Heart right ventricle (tissue), 16 donors: ENCODE measurements around the gene CXCL8. TPM values are rescaled to one million over a fixed set of nuclear protein-coding genes. Genes with fewer than 3 reads are reported as not detected.

Experiments used
- ATAC-seq, 8 donors: fragments of 200-7000 bp; cut with Tn5 transposase; one replicate each; pipeline ENCODE4 v1.9.1; 2020; ENCODE audit warnings: mild to moderate bottlenecking in 8 of 8, moderate library complexity in 8 of 8, moderate number of reproducible peaks in 1 of 8
- DNase-seq, 2 donors: peaks; one replicate each; pipeline ENCODE4 v3.0.0-alpha.2; 2020
- H3K27ac ChIP-seq, 10 donors: fragments of 200-600 bp; sonication (generic) in 2 of 10; one replicate each; pipeline versions ENCODE4 v1.5.0 to v1.8.0; 2020 to 2022; ENCODE audit warnings: mild to moderate bottlenecking in 3 of 10
- H3K27me3 ChIP-seq, 7 donors: fragments of 200-600 bp; one replicate each; pipeline ENCODE4 v1.8.0; 2021 to 2022; ENCODE audit warnings: mild to moderate bottlenecking in 2 of 7
- H3K36me3 ChIP-seq, 9 donors: fragments of 200-600 bp; sonication (generic) in 1 of 9; one replicate each; pipeline versions ENCODE4 v1.5.0 to v1.8.0; 2020 to 2022; ENCODE audit warnings: mild to moderate bottlenecking in 2 of 9
- H3K4me1 ChIP-seq, 9 donors: fragments of 200-600 bp; sonication (generic) in 1 of 9; one replicate each; pipeline versions ENCODE4 v1.5.0 to v1.8.0; 2020 to 2022; ENCODE audit warnings: mild to moderate bottlenecking in 4 of 9
- H3K4me3 ChIP-seq, 10 donors: fragments of 200-600 bp; sonication (generic) in 2 of 10; one replicate each; pipeline versions ENCODE4 v1.5.0 to v1.8.0; 2020 to 2022; ENCODE audit warnings: mild to moderate bottlenecking in 7 of 10, moderate library complexity in 2 of 10
- H3K9me3 ChIP-seq, 11 donors: fragments of 200-600 bp in 10 of 11; sonication (generic) in 2 of 11; one replicate each; pipeline versions ENCODE4 v1.5.0 to v1.8.0; 2013 to 2022; ENCODE audit warnings: mild to moderate bottlenecking in 2 of 11, control low read depth in 1 of 11, moderate library complexity in 1 of 11
- WGBS, 2 donors: extraction: QIAGEN DNeasy Blood & Tissue Kit; methylation state at CpG; one replicate each; pipeline ENCODE4 v1.1.7; 2013; ENCODE audit warnings: inconsistent platforms in 1 of 2; 5-methylcytosine and 5-hydroxymethylcytosine counted together
- intact Hi-C, 10 donors: fragments of 100-400 bp; cut with DNase I; formaldehyde crosslinking; loops; one replicate each; pipeline versions ENCODE4 v1.11.1 to v1.14.2; 2022
- polyA plus RNA-seq, 2 donors: library from polyadenylated mRNA; stranded (reverse); fragments of 200-250 nt; gene quantifications; one replicate each; pipeline ENCODE4 v1.2.3, GENCODE V29; 2013
- total RNA-seq, 10 donors: library from RNA; stranded (reverse); fragmentation: NEBNext Ultra II Directional in 3 of 10; extraction: Animal tissue kit (Norgen Biotek cat#: 25700) in 3 of 10; gene quantifications; one replicate each; pipeline versions ENCODE4 v1.2.1 to v1.2.4, GENCODE V29; 2021 to 2023
- TF ChIP-seq, protein P1 (sequence below), 9 donors: fragments of 200-600 bp; sonication (generic) in 2 of 9; IDR thresholded peaks; one replicate each; pipeline versions ENCODE4 v1.5.0 to v1.8.0; 2021 to 2022; ENCODE audit warnings: antibody characterized with exemption in 9 of 9, mild to moderate bottlenecking in 5 of 9, moderate library complexity in 1 of 9
- donor health status: Arrhythmogenic right ventricular cardiomyopathy.
- donor health status: ischemic (EF 13 %, LVEDD 7.1; RV severe dilation, severe dysfunction).
- donor health status: healthy with polysubstance abuse.
- donor health status: DM: no; HTN: yes; CAD: no.
- donor health status: DM: no; HTN: no; CAD: no.
- donor health status: ischemic (EF 25% LVEDD 6.9; RV normal size, moderate dysfunction).
- donor health status: ischemic (EF 25% LVEDD 5.7; RV mildly dilated, moderate dysfunction).
- donor health status: healthy.
- donor health status: DM: yes; HTN: yes; CAD: no.
- donor health status: Ischemic cardiomyopathy.
- donor health status: ischemic (EF 35%, LVEDD 5.7; RV mildly dilated, moderate dysfunction).
- donor health status: nonischemic (EF 11% LVEDD 7.7; RV severe dilation, severe dysfunction).
- donor health status: DM: yes; HTN: yes; CAD: no.
- donor health status: PGD.
- donor health status: ischemic (EF 29% LVEDD 5.4; RV normal size, mild dysfunction).
- donor health status: nonischemic (EF 23%, LVEDD 6.1; RV moderate dilation, normal function).

CXCL8 gene
- total and polyA plus RNA-seq, 12 donors, result 0.23 to 19.3 (median 0.72) TPM; not detected in 1

- H3K27ac ChIP-seq, result no peak overlapping the region
- H3K27me3 ChIP-seq, result no peaks in the 10 kb centered on the region
- H3K4me3 ChIP-seq, result no peak overlapping the region
- peaks cover 0 to 8% (median 0%) of the 10 kb centered on the region in 9 donors for H3K4me1 ChIP-seq
- TF ChIP-seq, protein P1, sequence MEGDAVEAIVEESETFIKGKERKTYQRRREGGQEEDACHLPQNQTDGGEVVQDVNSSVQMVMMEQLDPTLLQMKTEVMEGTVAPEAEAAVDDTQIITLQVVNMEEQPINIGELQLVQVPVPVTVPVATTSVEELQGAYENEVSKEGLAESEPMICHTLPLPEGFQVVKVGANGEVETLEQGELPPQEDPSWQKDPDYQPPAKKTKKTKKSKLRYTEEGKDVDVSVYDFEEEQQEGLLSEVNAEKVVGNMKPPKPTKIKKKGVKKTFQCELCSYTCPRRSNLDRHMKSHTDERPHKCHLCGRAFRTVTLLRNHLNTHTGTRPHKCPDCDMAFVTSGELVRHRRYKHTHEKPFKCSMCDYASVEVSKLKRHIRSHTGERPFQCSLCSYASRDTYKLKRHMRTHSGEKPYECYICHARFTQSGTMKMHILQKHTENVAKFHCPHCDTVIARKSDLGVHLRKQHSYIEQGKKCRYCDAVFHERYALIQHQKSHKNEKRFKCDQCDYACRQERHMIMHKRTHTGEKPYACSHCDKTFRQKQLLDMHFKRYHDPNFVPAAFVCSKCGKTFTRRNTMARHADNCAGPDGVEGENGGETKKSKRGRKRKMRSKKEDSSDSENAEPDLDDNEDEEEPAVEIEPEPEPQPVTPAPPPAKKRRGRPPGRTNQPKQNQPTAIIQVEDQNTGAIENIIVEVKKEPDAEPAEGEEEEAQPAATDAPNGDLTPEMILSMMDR (IDR thresholded peaks at IDR 0.05), result no peak
- peaks cover 0 to 2% (median 0%) of the 10 kb centered on the region in 11 donors for H3K9me3 ChIP-seq
- ATAC-seq (no peak), DNase-seq (no peak)
- no peaks in the 10 kb centered on the region for H3K36me3 ChIP-seq
- intact Hi-C loops, result no loop called here
Measured at GRCh38 chr4:73750730-73751129, 10.4 kb downstream of the CXCL8 start.

DNA sequence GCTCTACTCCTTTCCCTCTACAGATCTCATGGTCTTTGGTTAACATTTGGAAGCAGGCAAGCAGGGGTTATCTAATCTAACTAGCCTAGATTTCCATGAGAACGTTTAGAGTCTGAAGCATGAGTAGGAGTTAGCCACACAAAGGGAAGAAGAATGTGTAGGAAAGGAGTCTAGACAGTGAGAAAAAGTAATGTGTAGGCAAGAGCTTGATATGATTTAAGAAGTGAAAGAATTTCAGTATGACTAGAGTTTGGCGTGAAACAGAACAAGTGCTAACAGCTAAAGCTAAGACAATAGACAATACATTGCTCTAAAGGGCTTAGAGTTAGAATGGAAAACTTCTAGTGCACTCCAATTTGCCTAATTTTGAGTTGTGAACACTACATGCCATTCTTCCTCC lies 10.8 kb downstream of the CXCL8 start:
- Histone ChIP-seq H3K27me3 (no peaks in the 10 kb centered on the region), H3K9me3 (peaks cover 0 to 2% (median 0%) of the 10 kb centered on the region in 11 donors), H3K27ac (no peak overlapping the region), H3K36me3 (no peaks in the 10 kb centered on the region), H3K4me1 (peaks cover 0 to 8% (median 0%) of the 10 kb centered on the region in 9 donors), H3K4me3 (no peak overlapping the region)
- DNase-seq (no peak), ATAC-seq (no peak)
- TF ChIP-seq, protein P1 (IDR thresholded peaks at IDR 0.05), result no peak
- 32 to 35% methylated on average over 2 of the region's 2 CpGs for WGBS, 2 donors
- intact Hi-C loops, result no loop called here

DNA sequence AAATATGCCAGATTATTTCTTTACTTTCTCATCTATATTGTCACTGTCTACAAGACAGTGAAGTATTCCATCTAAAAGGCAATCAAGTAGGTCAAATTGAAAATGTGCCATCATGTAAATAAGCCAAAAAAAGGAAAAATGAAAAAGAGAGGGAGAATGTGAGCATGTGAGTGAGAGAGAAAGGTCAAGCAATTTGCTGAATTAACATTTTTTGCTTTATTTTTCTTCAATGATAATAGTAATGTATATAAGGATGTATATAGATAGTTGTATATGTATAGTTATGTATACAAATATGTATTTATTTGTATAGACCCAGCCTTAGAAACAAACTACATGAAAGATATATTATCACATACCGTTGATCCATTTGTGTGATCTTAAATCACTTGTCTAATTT lies 11.5 kb downstream of the CXCL8 start:
- no peaks in the 10 kb centered on the region for H3K36me3 ChIP-seq
- WGBS, 2 donors, result 95% methylated on average over 1 of the region's 1 CpG
- ATAC-seq, result no peak
- intact Hi-C loops, result no loop called here
- peaks cover 0 to 4% (median 0%) of the 10 kb centered on the region in 11 donors for H3K9me3 ChIP-seq
- H3K27ac ChIP-seq, result no peak overlapping the region
- TF ChIP-seq, protein P1 (IDR thresholded peaks at IDR 0.05), result no peak
- no peak for DNase-seq
- no peak overlapping the region for H3K4me3 ChIP-seq
- H3K27me3 ChIP-seq, result no peaks in the 10 kb centered on the region
- peaks cover 0 to 8% (median 0%) of the 10 kb centered on the region in 9 donors for H3K4me1 ChIP-seq

DNA sequence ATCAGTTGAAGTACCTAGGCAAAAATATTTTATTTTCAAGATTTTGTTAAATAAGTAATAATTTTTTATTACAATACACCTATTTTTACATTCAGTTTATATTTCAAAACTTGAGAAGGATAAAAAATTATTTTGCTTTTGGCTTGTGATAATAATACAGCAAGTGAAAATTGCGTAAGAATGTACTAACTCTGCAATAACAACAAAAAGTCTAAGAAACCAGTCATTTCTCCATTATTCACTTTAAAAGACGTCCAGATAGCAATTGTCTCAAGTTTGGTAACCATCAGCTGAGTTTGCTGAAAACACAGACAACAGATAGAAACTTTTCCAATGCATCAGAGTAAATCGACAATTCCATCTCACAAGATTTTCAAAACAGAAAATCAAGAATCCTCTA lies 12.1 kb downstream of the CXCL8 start:
- Histone ChIP-seq H3K36me3 (no peaks in the 10 kb centered on the region), H3K9me3 (peaks cover 0 to 4% (median 0%) of the 10 kb centered on the region in 11 donors), H3K4me1 (peaks cover 0 to 8% (median 0%) of the 10 kb centered on the region in 9 donors), H3K27ac (no peak overlapping the region), H3K27me3 (no peaks in the 10 kb centered on the region), H3K4me3 (no peak overlapping the region)
- TF ChIP-seq, protein P1 (IDR thresholded peaks at IDR 0.05), result no peak
- ATAC-seq (no peak), DNase-seq (no peak)
- intact Hi-C loops, result no loop called here
- WGBS, 2 donors, result 72 to 76% methylated on average over 3 of the region's 3 CpGs
